Measurements from ENCODE around the gene TSPAN4.
A peak's percentile ranks its signal among the peaks of the same experiment; 100 is the strongest.

The TSPAN4 gene

DNA sequence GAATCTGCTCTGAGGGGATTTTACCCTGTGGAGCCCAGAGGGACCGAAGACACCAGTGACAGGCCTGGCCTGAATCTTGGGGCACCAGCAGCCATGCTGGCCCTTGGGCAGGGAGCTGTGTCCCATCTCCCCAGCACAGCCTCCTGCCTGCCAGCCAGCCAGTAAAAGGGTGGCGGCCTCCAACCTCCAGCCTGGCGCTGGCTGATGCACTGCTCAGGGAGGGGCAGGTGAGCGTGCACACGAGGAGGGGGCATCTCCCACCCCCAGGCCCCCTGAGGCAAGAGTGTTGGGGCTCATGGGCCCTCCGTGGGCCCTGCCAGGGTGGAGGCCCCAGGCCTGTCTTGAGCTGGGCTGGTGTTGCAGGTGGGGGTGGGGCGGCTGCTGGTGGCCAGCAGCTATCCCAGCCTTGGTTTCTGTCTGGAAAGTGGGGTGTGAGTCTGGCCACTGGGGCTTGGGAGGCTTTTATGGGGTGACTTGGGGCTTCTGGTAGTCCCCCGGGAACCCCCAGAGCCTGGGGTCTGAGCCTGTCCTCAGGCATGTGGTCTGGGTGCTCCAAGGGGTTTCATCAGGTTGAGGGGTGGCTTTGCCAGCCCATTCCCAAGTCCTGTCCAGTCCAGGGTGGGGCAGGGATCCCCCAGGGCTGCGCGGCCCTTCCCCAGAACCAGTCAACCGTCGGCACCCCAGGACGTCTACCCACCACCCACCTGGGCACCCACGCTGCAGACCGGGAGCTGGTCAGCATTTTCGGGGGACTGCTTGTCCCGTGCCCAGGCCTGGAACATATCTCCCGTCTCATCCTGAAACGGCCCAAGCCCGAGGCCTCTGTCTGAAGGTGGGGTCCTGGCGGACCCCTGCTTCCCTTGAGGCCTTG is 17.8 kb downstream of the TSPAN4 start:
- ATAC-seq: peak; percentile 1; the same call in 2 of the 3 replicates
- no peak for TF ChIP-seq OSR1 (CRISPR knock-in tag; IDR thresholded peaks at IDR 0.05)
- TF ChIP-seq CSDC2 (CRISPR knock-in tag; IDR thresholded peaks at IDR 0.05): no peak
- TF ChIP-seq ZNF8 (CRISPR knock-in tag; IDR thresholded peaks at IDR 0.05): no peak
- TF ChIP-seq GLIS3 (CRISPR knock-in tag; IDR thresholded peaks at IDR 0.05): no peak
- TF ChIP-seq ZNF565 (CRISPR knock-in tag; conservative IDR thresholded peaks at IDR 0.05; ENCODE audit: low read depth): no peak
- TF ChIP-seq, protein P1, sequence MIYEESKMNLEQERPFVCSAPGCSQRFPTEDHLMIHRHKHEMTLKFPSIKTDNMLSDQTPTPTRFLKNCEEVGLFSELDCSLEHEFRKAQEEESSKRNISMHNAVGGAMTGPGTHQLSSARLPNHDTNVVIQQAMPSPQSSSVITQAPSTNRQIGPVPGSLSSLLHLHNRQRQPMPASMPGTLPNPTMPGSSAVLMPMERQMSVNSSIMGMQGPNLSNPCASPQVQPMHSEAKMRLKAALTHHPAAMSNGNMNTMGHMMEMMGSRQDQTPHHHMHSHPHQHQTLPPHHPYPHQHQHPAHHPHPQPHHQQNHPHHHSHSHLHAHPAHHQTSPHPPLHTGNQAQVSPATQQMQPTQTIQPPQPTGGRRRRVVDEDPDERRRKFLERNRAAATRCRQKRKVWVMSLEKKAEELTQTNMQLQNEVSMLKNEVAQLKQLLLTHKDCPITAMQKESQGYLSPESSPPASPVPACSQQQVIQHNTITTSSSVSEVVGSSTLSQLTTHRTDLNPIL (CRISPR knock-in tag; IDR thresholded peaks at IDR 0.05; ENCODE audit: low read depth): no peak
- no peak for TF ChIP-seq TCF4 (CRISPR knock-in tag; IDR thresholded peaks at IDR 0.05; ENCODE audit: borderline replicate concordance)
- TF ChIP-seq TSHZ2 (CRISPR knock-in tag; IDR thresholded peaks at IDR 0.05): no peak
- no peak for TF ChIP-seq PATZ1 (CRISPR knock-in tag; IDR thresholded peaks at IDR 0.05; ENCODE audit: borderline replicate concordance)

GRCh38 chr11:861105-861479 is 18.4 kb downstream of the TSPAN4 start:
- ATAC-seq: no peak

More at GRCh38 chr11:861105-861479, 18.4 kb downstream of the TSPAN4 start:
- TF ChIP-seq ZFP3 (CRISPR knock-in tag; IDR thresholded peaks at IDR 0.05): no peak
- TF ChIP-seq, protein P1 (CRISPR knock-in tag; IDR thresholded peaks at IDR 0.05; ENCODE audit: low read depth): no peak
- no peak for TF ChIP-seq PATZ1 (CRISPR knock-in tag; IDR thresholded peaks at IDR 0.05; ENCODE audit: borderline replicate concordance)
- no peak for TF ChIP-seq CSDC2 (CRISPR knock-in tag; IDR thresholded peaks at IDR 0.05)
- no peak for TF ChIP-seq CSRNP3 (CRISPR knock-in tag; IDR thresholded peaks at IDR 0.05)
- TF ChIP-seq ZNF70 (CRISPR knock-in tag; IDR thresholded peaks at IDR 0.05): no peak
- no peak for TF ChIP-seq TSHZ2 (CRISPR knock-in tag; IDR thresholded peaks at IDR 0.05)
- no peak for TF ChIP-seq TCF4 (CRISPR knock-in tag; IDR thresholded peaks at IDR 0.05; ENCODE audit: borderline replicate concordance)
- no peak for TF ChIP-seq ZNF8 (CRISPR knock-in tag; IDR thresholded peaks at IDR 0.05)
- no peak for TF ChIP-seq OSR1 (CRISPR knock-in tag; IDR thresholded peaks at IDR 0.05)
- no peak for TF ChIP-seq ZNF565 (CRISPR knock-in tag; conservative IDR thresholded peaks at IDR 0.05; ENCODE audit: low read depth)
- TF ChIP-seq ZFP30 (CRISPR knock-in tag; IDR thresholded peaks at IDR 0.05): no peak
- TF ChIP-seq ISL1 (CRISPR knock-in tag; IDR thresholded peaks at IDR 0.05): no peak
- TF ChIP-seq PPARA (CRISPR knock-in tag; IDR thresholded peaks at IDR 0.05; ENCODE audit: borderline replicate concordance): no peak
- no peak for TF ChIP-seq BACH2 (CRISPR knock-in tag; IDR thresholded peaks at IDR 0.05; ENCODE audit: borderline replicate concordance)
- no peak for TF ChIP-seq RARB (CRISPR knock-in tag; IDR thresholded peaks at IDR 0.05)
- TF ChIP-seq ARNTL (CRISPR knock-in tag; IDR thresholded peaks at IDR 0.05; ENCODE audit: borderline replicate concordance, low read depth): no peak
- TF ChIP-seq GLIS3 (CRISPR knock-in tag; IDR thresholded peaks at IDR 0.05): no peak
- no peak for TF ChIP-seq POU6F1 (CRISPR knock-in tag; IDR thresholded peaks at IDR 0.05; ENCODE audit: borderline replicate concordance, low read depth)
